Body of pancreas (tissue), 4 donors: Measurements from ENCODE around the gene LMAN2. TPM values are rescaled to one million over a fixed set of nuclear protein-coding genes. Genes with fewer than 3 reads are reported as not detected.

ENCODE experiments used
- ATAC-seq: fragments of 150-250 bp; one replicate; pipeline ENCODE4 v1.9.1; 2016
- DNase-seq, 4 donors: peaks; one replicate each; pipeline ENCODE4 v3.0.0-alpha.2; 2019
- H3K27ac ChIP-seq, 4 donors: fragments of 200-600 bp; sonication (generic); 1 replicate in 3 of 4; 2 replicates in 1 of 4; pipeline versions ENCODE4 v1.5.1 to v1.6.1; 2016 to 2019; ENCODE audit warnings: mild to moderate bottlenecking in 1 of 4, mixed read lengths in 1 of 4, moderate library complexity in 1 of 4
- H3K27me3 ChIP-seq, 2 donors: fragments of 200-600 bp; sonication (generic); one replicate each; pipeline ENCODE4 v1.6.0; 2016; ENCODE audit warnings: mild to moderate bottlenecking in 1 of 2
- H3K36me3 ChIP-seq, 2 donors: fragments of 200-600 bp; sonication (generic); replicated peaks in 1 of 2; 2 replicates each; pipeline ENCODE4 v1.5.1; 2016; ENCODE audit warnings: low read depth in 2 of 2; ENCODE audit not compliant: insufficient read depth in 1 of 2
- H3K4me1 ChIP-seq: fragments of 200-600 bp; sonication (generic); one replicate; pipeline ENCODE4 v1.6.0; 2016
- H3K4me3 ChIP-seq, 2 donors: fragments of 200-600 bp; sonication (generic); 1 replicate in 1 of 2; 2 replicates in 1 of 2; pipeline ENCODE4 v1.5.1; 2016 to 2019
- H3K9me3 ChIP-seq, 3 donors: fragments of 200-600 bp; sonication (generic); 1 replicate in 2 of 3; 2 replicates in 1 of 3; pipeline ENCODE4 v1.5.1; 2016
- POLR2A ChIP-seq, 3 donors: fragments of 450-650 bp; IDR thresholded peaks; one replicate each; pipeline ENCODE4 v1.6.1; 2016; ENCODE audit warnings: antibody characterized with exemption in 3 of 3, mild to moderate bottlenecking in 2 of 3
- WGBS, 2 donors: methylation state at CpG; one replicate each; pipeline ENCODE4 v1.1.5; 2017; 5-methylcytosine and 5-hydroxymethylcytosine counted together
- intact Hi-C: fragments of 100-400 bp; cut with DNase I; formaldehyde crosslinking; loops from one replicate; pipeline ENCODE4 v1.15.1; 2023
- total RNA-seq, 2 donors: library from RNA; depleted of rRNA; stranded (reverse); fragments of >200 nt; gene quantifications; one replicate each; pipeline ENCODE4 v1.1.0, GENCODE V29; 2016
- TF ChIP-seq, protein P1 (sequence below), 7 experiments: fragments of 450-650 bp in 4 of 7; fragments of 200-600 bp in 3 of 7; sonication (generic) in 3 of 7; IDR thresholded peaks; one replicate each; pipeline ENCODE4 v1.5.1; 2016 to 2019; ENCODE audit warnings: antibody characterized with exemption in 7 of 7

Gene LMAN2
- total RNA-seq, 2 donors from 2014 or later, result 218 to 227 TPM

DNA sequence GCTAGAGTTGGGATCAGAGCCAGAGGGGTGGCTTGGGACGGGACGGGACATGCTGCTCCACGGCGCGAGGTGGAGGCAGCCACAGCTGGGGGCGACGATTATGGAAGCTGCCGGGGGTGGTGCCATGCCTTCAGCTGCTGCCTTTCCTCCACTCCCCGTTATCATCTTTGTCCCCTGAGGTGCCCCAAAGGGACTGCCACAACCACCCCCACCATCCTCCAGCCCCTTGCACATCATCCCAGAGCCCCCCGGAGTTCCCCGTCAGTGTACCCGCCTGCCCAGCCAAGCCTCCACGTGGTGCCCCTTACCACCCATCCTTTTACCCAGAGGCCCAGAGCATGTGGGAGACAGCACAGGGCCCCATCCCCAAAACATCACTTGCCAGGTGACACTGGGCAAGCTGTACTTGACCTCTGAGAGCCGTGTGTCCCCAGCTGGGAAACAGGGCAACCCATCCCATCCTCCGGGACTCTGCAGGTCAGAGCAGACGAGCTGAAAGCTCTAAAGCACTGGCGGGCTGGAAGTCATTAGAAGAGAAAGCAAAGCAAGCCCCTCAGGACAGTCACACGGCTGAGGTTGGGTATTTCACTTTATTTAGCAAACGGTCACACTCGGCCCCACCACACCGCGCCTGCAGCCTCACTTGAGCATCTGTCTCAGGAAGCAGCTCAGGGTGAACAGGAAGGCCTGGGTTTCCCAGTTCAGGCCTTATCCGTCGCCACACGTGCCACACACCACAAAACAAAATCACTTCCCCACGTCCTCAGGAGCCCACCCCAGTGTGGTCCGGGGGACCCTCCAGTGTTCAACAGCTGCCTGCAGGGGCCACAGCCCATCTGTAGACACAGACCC, 20.3 kb downstream of the LMAN2 start:
- Histone ChIP-seq H3K36me3 (peaks cover 10 to 23% of the 10 kb centered on the region in 2 donors), H3K27ac (peak overlapping the region in 2 of 4 donors; percentile 17 to 51), H3K9me3 (no peaks in the 10 kb centered on the region), H3K4me1 (peaks cover 35% of the 10 kb centered on the region), H3K27me3 (no peaks in the 10 kb centered on the region), H3K4me3 (no peak overlapping the region)
- no peak for ATAC-seq
- TF ChIP-seq, protein P1, sequence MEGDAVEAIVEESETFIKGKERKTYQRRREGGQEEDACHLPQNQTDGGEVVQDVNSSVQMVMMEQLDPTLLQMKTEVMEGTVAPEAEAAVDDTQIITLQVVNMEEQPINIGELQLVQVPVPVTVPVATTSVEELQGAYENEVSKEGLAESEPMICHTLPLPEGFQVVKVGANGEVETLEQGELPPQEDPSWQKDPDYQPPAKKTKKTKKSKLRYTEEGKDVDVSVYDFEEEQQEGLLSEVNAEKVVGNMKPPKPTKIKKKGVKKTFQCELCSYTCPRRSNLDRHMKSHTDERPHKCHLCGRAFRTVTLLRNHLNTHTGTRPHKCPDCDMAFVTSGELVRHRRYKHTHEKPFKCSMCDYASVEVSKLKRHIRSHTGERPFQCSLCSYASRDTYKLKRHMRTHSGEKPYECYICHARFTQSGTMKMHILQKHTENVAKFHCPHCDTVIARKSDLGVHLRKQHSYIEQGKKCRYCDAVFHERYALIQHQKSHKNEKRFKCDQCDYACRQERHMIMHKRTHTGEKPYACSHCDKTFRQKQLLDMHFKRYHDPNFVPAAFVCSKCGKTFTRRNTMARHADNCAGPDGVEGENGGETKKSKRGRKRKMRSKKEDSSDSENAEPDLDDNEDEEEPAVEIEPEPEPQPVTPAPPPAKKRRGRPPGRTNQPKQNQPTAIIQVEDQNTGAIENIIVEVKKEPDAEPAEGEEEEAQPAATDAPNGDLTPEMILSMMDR (IDR thresholded peaks at IDR 0.05), result no peak
- no peak for TF ChIP-seq POLR2A (IDR thresholded peaks at IDR 0.05)
- 81 to 95% methylated on average over 24 to 27 of the region's 27 CpGs for WGBS, 2 donors
- intact Hi-C loops, result no loop called here
- DNase-seq, result no peak

- 39 to 43% methylated on average over 6 of the region's 6 CpGs for WGBS, 2 donors
- Histone ChIP-seq H3K27ac (peak overlapping the region in 2 of 4 donors; percentile 22 to 51), H3K9me3 (no peaks in the 10 kb centered on the region), H3K27me3 (no peaks in the 10 kb centered on the region), H3K4me1 (peaks cover 47% of the 10 kb centered on the region), H3K4me3 (no peak overlapping the region), H3K36me3 (peaks cover 6 to 15% of the 10 kb centered on the region in 2 donors)
- TF ChIP-seq POLR2A (IDR thresholded peaks at IDR 0.05), result no peak
- TF ChIP-seq, protein P1 (IDR thresholded peaks at IDR 0.05), result no peak
- ATAC-seq (peak; percentile 39), DNase-seq (peak; percentile 62 to 70 (median 67))
- intact Hi-C loops, result no loop called here
Observed at GRCh38 chr5:177329883-177330282, 21.6 kb downstream of the LMAN2 start.

DNA sequence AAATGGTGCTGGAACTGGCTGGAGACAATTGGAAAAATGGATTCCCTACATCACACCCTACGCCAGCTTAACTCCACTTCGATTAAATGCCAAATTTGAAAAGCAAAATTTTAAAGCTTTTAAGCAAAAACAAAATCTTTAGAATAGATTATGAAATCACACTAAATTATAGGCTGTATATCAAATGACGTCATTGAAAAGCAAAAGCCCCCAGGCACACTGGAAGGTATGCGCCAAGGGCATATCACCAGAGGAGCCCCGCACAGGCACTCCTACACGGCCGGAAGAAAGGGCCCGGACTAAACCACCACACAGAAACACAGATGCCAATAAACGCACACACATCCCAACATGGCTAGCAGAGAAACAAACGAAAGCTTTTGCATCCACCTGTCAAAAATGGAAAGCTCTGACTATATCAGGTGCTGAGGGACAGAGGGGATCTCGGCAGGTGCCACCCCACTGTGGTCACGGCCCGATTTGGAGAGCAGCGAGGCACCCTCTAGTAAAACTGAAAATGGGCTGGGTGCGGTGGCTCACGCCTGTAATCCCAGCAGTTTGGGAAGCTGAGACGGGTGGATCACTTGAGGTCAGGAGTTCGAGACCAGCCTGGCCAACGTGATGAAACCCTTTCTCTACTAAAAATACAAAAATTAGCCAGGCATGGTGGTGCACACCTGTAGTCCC, 22.8 kb downstream of the LMAN2 start:
- TF ChIP-seq, protein P1 (IDR thresholded peaks at IDR 0.05), result no peak
- no peak for TF ChIP-seq POLR2A (IDR thresholded peaks at IDR 0.05)
- H3K27ac ChIP-seq, result peak overlapping the region; percentile 50 to 75 (median 62)
- no peak overlapping the region for H3K4me3 ChIP-seq
- no peak for DNase-seq
- intact Hi-C loops, result no loop called here
- no peaks in the 10 kb centered on the region for H3K27me3 ChIP-seq
- no peaks in the 10 kb centered on the region for H3K9me3 ChIP-seq
- no peak for ATAC-seq
- H3K36me3 ChIP-seq, result peaks cover 0 to 5% of the 10 kb centered on the region in 2 donors
- peaks cover 47% of the 10 kb centered on the region for H3K4me1 ChIP-seq
- WGBS, 2 donors, result 89 to 91% methylated on average over 18 to 19 of the region's 19 CpGs

DNA sequence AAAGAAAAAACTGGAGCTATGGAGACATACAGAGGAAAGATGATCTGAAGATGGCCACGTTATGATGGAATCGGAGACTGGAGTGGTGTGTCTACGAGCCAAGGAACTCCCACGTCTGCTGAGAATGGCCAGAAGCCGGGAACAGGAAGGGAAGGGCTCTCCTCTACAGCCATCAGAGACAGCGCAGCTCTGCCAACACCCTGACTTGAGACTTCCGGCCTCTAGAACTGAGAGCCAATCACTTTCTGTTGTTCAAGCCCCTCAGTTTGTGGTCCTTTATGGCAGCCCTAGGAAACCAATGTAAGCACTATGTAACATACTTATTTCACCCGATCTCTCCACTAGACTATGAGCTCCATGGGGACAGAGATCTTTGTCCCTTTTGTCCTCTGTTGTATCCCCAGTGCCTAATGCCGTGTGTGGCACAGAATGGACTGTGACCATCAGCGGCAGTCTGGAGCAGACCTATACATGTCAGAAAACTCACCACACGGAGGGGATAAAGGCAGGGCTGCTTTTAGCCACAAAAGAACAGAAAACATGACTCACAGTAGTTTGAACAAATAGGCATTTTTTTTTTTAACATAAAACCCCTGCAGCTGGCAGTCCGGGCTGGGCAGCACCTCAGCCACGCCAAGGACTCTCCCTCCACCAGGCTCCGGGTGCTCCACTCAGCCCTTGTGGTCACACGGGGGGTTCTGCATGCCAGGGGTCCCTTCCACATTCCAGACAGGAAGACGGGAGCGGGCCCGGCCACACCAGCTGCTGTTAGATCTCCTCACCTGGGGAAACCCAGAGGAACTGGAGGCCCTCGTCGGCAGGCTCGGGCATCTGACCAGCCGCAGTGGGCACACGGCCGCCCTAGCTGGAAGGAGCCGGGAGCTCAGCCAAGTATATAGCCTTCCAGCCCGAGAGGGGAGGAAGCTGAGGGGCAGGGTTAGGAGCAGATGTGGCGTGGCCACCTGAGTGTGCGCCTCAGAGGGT, 23.6 kb downstream of the LMAN2 start:
- peak; percentile 41 for ATAC-seq
- Histone ChIP-seq H3K4me3 (no peak overlapping the region), H3K9me3 (no peaks in the 10 kb centered on the region), H3K36me3 (no peaks in the 10 kb centered on the region), H3K4me1 (peaks cover 47% of the 10 kb centered on the region), H3K27me3 (no peaks in the 10 kb centered on the region), H3K27ac (peak overlapping the region; percentile 50 to 75 (median 62))
- intact Hi-C loops, result no loop called here
- 52 to 61% methylated on average over 17 to 27 of the region's 28 CpGs for WGBS, 2 donors
- DNase-seq, result peak in 3 of 4 donors; percentile 51 to 66 (median 58)
- no peak for TF ChIP-seq POLR2A (IDR thresholded peaks at IDR 0.05)
- TF ChIP-seq, protein P1 (IDR thresholded peaks at IDR 0.05), result no peak
